Liver (tissue), 9 donors: ENCODE data around the gene CHRNE. TPM values are rescaled to one million over a fixed set of nuclear protein-coding genes. Genes with fewer than 3 reads are reported as not detected.
A peak's percentile ranks its signal among the peaks of the same experiment; 100 is the strongest.

Source experiments
- DNase-seq: peaks from one replicate; pipeline ENCODE4 v3.0.0-alpha.2; 2017; ENCODE audit warnings: low spot score
- H3K27ac ChIP-seq, 2 donors: one replicate each; pipeline ENCODE4 v1.7.0; 2013; ENCODE audit warnings: inconsistent platforms in 2 of 2, low read length in 2 of 2, control low read depth in 1 of 2, low read depth in 1 of 2, mild to moderate bottlenecking in 1 of 2
- H3K27me3 ChIP-seq, 4 donors: one replicate each; pipeline versions ENCODE4 v1.6.1 to v1.7.0; 2013; ENCODE audit warnings: low read length in 3 of 4, inconsistent platforms in 1 of 4, mild to moderate bottlenecking in 1 of 4, moderate library complexity in 1 of 4; ENCODE audit not compliant: control insufficient read depth in 4 of 4, insufficient read depth in 4 of 4
- H3K36me3 ChIP-seq, 4 donors: one replicate each; pipeline versions ENCODE4 v1.6.1 to v1.7.0; 2013; ENCODE audit warnings: low read length in 3 of 4, mild to moderate bottlenecking in 3 of 4, low read depth in 1 of 4, moderate library complexity in 1 of 4; ENCODE audit not compliant: control insufficient read depth in 4 of 4, insufficient read depth in 3 of 4
- H3K4me1 ChIP-seq, 4 donors: one replicate each; pipeline versions ENCODE4 v1.6.1 to v1.7.0; 2013; ENCODE audit warnings: low read length in 3 of 4, mild to moderate bottlenecking in 3 of 4, moderate library complexity in 1 of 4; ENCODE audit not compliant: control insufficient read depth in 4 of 4, insufficient read depth in 4 of 4
- H3K4me3 ChIP-seq, 3 donors: one replicate each; pipeline versions ENCODE4 v1.6.1 to v1.7.0; 2013; ENCODE audit warnings: low read length in 3 of 3, control low read depth in 1 of 3, low read depth in 1 of 3, mild to moderate bottlenecking in 1 of 3
- H3K9ac ChIP-seq, 2 donors: one replicate each; pipeline ENCODE4 v1.7.0; 2013; ENCODE audit warnings: low read length in 2 of 2, mild to moderate bottlenecking in 2 of 2, moderate library complexity in 2 of 2, control low read depth in 1 of 2, low read depth in 1 of 2
- H3K9me3 ChIP-seq, 4 donors: one replicate each; pipeline versions ENCODE4 v1.6.1 to v1.7.0; 2013; ENCODE audit warnings: low read length in 3 of 4; ENCODE audit not compliant: control insufficient read depth in 4 of 4
- ATF3 ChIP-seq: IDR thresholded peaks from 2 replicates; pipeline ENCODE4 v1.6.1; 2016; ENCODE audit warnings: antibody characterized with exemption
- EGR1 ChIP-seq, 2 donors: IDR thresholded peaks; 2 replicates each; pipeline ENCODE4 v1.6.1; 2016 to 2018; ENCODE audit warnings: antibody characterized with exemption in 2 of 2, low read depth in 2 of 2
- FOXA1 ChIP-seq: IDR thresholded peaks from 2 replicates; pipeline ENCODE4 v1.6.1; 2016; ENCODE audit warnings: antibody characterized with exemption
- GABPA ChIP-seq, 2 donors: IDR thresholded peaks in 1 of 2; conservative IDR thresholded peaks in 1 of 2; 2 replicates each; pipeline ENCODE4 v1.6.1; 2016; ENCODE audit warnings: antibody characterized with exemption in 2 of 2, mild to moderate bottlenecking in 1 of 2, moderate library complexity in 1 of 2
- HNF4A ChIP-seq, 2 donors: conservative IDR thresholded peaks; 2 replicates each; pipeline ENCODE4 v1.6.1; 2016; ENCODE audit warnings: antibody characterized with exemption in 2 of 2, mild to moderate bottlenecking in 2 of 2
- HNF4G ChIP-seq: IDR thresholded peaks from 2 replicates; pipeline ENCODE4 v1.6.1; 2016; ENCODE audit warnings: antibody characterized with exemption
- MAX ChIP-seq: IDR thresholded peaks from 2 replicates; pipeline ENCODE4 v1.6.1; 2016; ENCODE audit warnings: antibody characterized with exemption
- NR2F2 ChIP-seq: IDR thresholded peaks from 2 replicates; pipeline ENCODE4 v1.6.1; 2016; ENCODE audit warnings: antibody characterized with exemption
- RAD21 ChIP-seq, 2 donors: IDR thresholded peaks; 2 replicates each; pipeline ENCODE4 v1.6.1; 2016; ENCODE audit warnings: antibody characterized with exemption in 2 of 2, mild to moderate bottlenecking in 2 of 2
- REST ChIP-seq: IDR thresholded peaks from 2 replicates; pipeline ENCODE4 v1.6.1; 2016; ENCODE audit warnings: antibody characterized with exemption, mild to moderate bottlenecking
- RXRA ChIP-seq, 2 donors: IDR thresholded peaks; 2 replicates each; pipeline ENCODE4 v1.6.1; 2017 to 2018; ENCODE audit warnings: antibody characterized with exemption in 2 of 2, mild to moderate bottlenecking in 1 of 2
- SP1 ChIP-seq: IDR thresholded peaks from 2 replicates; pipeline ENCODE4 v1.6.1; 2018; ENCODE audit warnings: antibody characterized with exemption, mild to moderate bottlenecking
- TAF1 ChIP-seq: conservative IDR thresholded peaks from 2 replicates; pipeline ENCODE4 v1.6.1; 2016; ENCODE audit warnings: antibody characterized with exemption, mild to moderate bottlenecking
- YY1 ChIP-seq: IDR thresholded peaks from 2 replicates; pipeline ENCODE4 v1.6.1; 2016; ENCODE audit warnings: antibody characterized with exemption, mild to moderate bottlenecking
- ZBTB33 ChIP-seq: IDR thresholded peaks from 2 replicates; pipeline ENCODE4 v1.6.1; 2016; ENCODE audit warnings: antibody characterized with exemption
- WGBS: extraction: QIAGEN DNeasy Blood & Tissue Kit; methylation state at CpG from one replicate; pipeline ENCODE4 v1.1.7; 2013; 5-methylcytosine and 5-hydroxymethylcytosine counted together
- polyA plus RNA-seq, 2 donors: library from polyadenylated mRNA; stranded (reverse) in 1 of 2; unstranded in 1 of 2; fragments of 200-250 nt in 1 of 2; fragments of >200 nt in 1 of 2; fragmentation: Nextera tagmentation in 1 of 2; extraction: Ambion mirVana in 1 of 2; gene quantifications; one replicate each; pipeline versions ENCODE4 v1.2.1 to v1.2.3, GENCODE V29; 2013 to 2015
- total RNA-seq, 2 donors: library from RNA; depleted of rRNA; stranded (reverse); fragments of >200 nt; gene quantifications; one replicate each; pipeline ENCODE4 v1.2.3, GENCODE V29; 2014
- donor health status: healthy.
- donor health status: healthy.
- donor health status: healthy.
- donor health status: healthy.
- donor health status: healthy.

CHRNE gene
- total and polyA plus RNA-seq, 4 donors, result 0.19 to 3.1 (median 0.65) TPM

GRCh38 chr17:4939546-4939795, 36.6 kb upstream of the CHRNE start:
- H3K27ac ChIP-seq, result peak overlapping the region; percentile 89 to 90
- H3K4me3 ChIP-seq, result peak overlapping the region; percentile 79 to 89 (median 83)
- H3K36me3 ChIP-seq, result peaks cover 4 to 25% (median 14%) of the 10 kb centered on the region in 4 donors
- H3K4me1 ChIP-seq, result peaks cover 8 to 48% (median 31%) of the 10 kb centered on the region in 4 donors
- peak overlapping the region; percentile 69 to 78 for H3K9ac ChIP-seq
- DNase-seq, result no peak
- no peak for TF ChIP-seq YY1
- TF ChIP-seq HNF4A (conservative IDR thresholded peaks at IDR 0.05), result no peak
- no peak for TF ChIP-seq FOXA1
- TF ChIP-seq NR2F2, result no peak
- TF ChIP-seq ZBTB33, result no peak
- TF ChIP-seq GABPA (IDR thresholded peaks at IDR 0.05 in 1 of 2, conservative IDR thresholded peaks at IDR 0.05 in 1 of 2), result no peak
- no peak for TF ChIP-seq TAF1
- TF ChIP-seq SP1, result no peak
- no peak for TF ChIP-seq EGR1 (IDR thresholded peaks at IDR 0.05; ENCODE audit: low read depth in 2 of 2)
- no peak for TF ChIP-seq ATF3
- WGBS, result under 1% methylated on average over 16 of the region's 16 CpGs
- H3K27me3 ChIP-seq, result no peaks in the 10 kb centered on the region
- no peaks in the 10 kb centered on the region for H3K9me3 ChIP-seq

- Histone ChIP-seq H3K9me3 (no peaks in the 10 kb centered on the region), H3K27me3 (no peaks in the 10 kb centered on the region), H3K36me3 (peaks cover 4 to 21% (median 13%) of the 10 kb centered on the region in 4 donors), H3K4me3 (peak overlapping the region; percentile 79 to 89 (median 83)), H3K9ac (peak overlapping the region; percentile 69 to 78), H3K4me1 (peaks cover 8 to 50% (median 35%) of the 10 kb centered on the region in 4 donors), H3K27ac (peak overlapping the region; percentile 89 to 90)
- DNase-seq, result no peak
- TF ChIP-seq FOXA1 (no peak), TAF1 (no peak), RAD21 (IDR thresholded peaks at IDR 0.05) (no peak), NR2F2 (peak; percentile 29), MAX (no peak), EGR1 (IDR thresholded peaks at IDR 0.05; ENCODE audit: low read depth in 2 of 2) (no peak), HNF4G (no peak), REST (no peak), RXRA (IDR thresholded peaks at IDR 0.05) (peak in 1 of 2 donors; percentile 32)
- 56% methylated on average over 19 of the region's 19 CpGs for WGBS
Measured at GRCh38 chr17:4938688-4939545, 36.0 kb upstream of the CHRNE start.
